ENCODE results near the gene CECR2. TPM values are rescaled to one million over a fixed set of nuclear protein-coding genes. Genes with fewer than 3 reads are reported as not detected.

CECR2 gene
- total RNA-seq, 2 experiments from 2014 or later: not detected

- Mint-ChIP-seq H3K27ac (no peak overlapping the region), H3K9me3 (no peaks in the 10 kb centered on the region), H3K36me3 (ENCODE audit: low read depth) (no peaks in the 10 kb centered on the region), H3K27me3 (peaks cover 9% of the 10 kb centered on the region), H3K4me1 (ENCODE audit: low read depth) (no peaks in the 10 kb centered on the region), H3K4me3 (no peak overlapping the region)
- H3K36me3 ChIP-seq (ENCODE audit: insufficient read depth, low read length): no peaks in the 10 kb centered on the region
- DNase-seq (no peak), ATAC-seq (ENCODE audit: poor library complexity) (no peak)
- no peak overlapping the region for H3K27ac ChIP-seq (ENCODE audit: low read depth in 1 of 2, low read length in 2 of 2)
- H3K4me1 ChIP-seq (ENCODE audit: insufficient read depth, low read length): no peaks in the 10 kb centered on the region
- no peak for TF ChIP-seq CTCF (IDR thresholded peaks at IDR 0.05)
- intact Hi-C loops (cut with DNase I, micrococcal nuclease): no loop called here
- H3K27me3 ChIP-seq (ENCODE audit: control insufficient read depth in 1 of 2, insufficient read depth in 2 of 2, low read length in 2 of 2): no peaks in the 10 kb centered on the region
- ChIA-PET POLR2A (no interaction called here), CTCF (no interaction called here)
- H3K4me3 ChIP-seq (ENCODE audit: low read length): no peak overlapping the region
- no peaks in the 10 kb centered on the region for H3K9me3 ChIP-seq (ENCODE audit: control insufficient read depth in 1 of 2, insufficient read depth in 1 of 2, low read length in 2 of 2)
These were observed 61.2 kb downstream of the CECR2 start for GRCh38 chr22:17430412-17430811.

- POLR2A ChIA-PET: no interaction called here
- CTCF ChIA-PET: no interaction called here
These were observed 61.9 kb downstream of the CECR2 start for GRCh38 chr22:17431179-17431578.

DNA sequence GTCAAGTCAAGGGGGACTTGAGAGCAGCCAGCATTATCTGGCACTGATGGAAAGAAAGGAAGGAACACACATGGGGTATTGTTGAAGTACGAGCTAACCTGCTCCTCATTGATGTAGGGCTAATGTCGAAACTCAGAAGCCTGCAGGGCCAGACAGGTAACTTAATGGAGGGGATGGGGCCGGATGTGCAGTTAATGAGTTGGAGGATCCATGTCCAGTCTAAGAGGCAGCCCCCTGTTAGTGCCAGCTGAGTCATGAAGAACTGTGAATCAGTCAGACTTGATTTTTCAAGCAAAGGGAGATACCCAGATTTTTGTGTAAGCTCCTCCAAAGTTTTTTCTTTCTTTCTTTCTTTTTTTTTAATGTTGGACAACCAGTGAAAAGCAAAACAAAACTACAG lies 65.6 kb downstream of the CECR2 start:
- H3K9me3 ChIP-seq (ENCODE audit: control insufficient read depth in 1 of 2, insufficient read depth in 1 of 2, low read length in 2 of 2): no peaks in the 10 kb centered on the region
- DNase-seq: no peak
- no peak for TF ChIP-seq CTCF (IDR thresholded peaks at IDR 0.05)
- ATAC-seq (ENCODE audit: poor library complexity): no peak
- Mint-ChIP-seq H3K4me1 (ENCODE audit: low read depth) (no peaks in the 10 kb centered on the region), H3K36me3 (ENCODE audit: low read depth) (no peaks in the 10 kb centered on the region), H3K27me3 (peaks cover 7% of the 10 kb centered on the region), H3K9me3 (no peaks in the 10 kb centered on the region), H3K27ac (no peak overlapping the region), H3K4me3 (no peak overlapping the region)
- ChIA-PET POLR2A (no interaction called here), CTCF (interaction anchor here (0.6 to 0.8 kb wide), 4 partner anchors 81 to 424 kb away, joined by 3 to 4 read pairs (median 3); no protein-coding TSS in a partner anchor)
- no peaks in the 10 kb centered on the region for H3K4me1 ChIP-seq (ENCODE audit: insufficient read depth, low read length)
- peaks cover 0 to 2% of the 10 kb centered on the region in 2 experiments for H3K27me3 ChIP-seq (ENCODE audit: control insufficient read depth in 1 of 2, insufficient read depth in 2 of 2, low read length in 2 of 2)
- no peak overlapping the region for H3K27ac ChIP-seq (ENCODE audit: low read depth in 1 of 2, low read length in 2 of 2)
- no peak overlapping the region for H3K4me3 ChIP-seq (ENCODE audit: low read length)
- no peaks in the 10 kb centered on the region for H3K36me3 ChIP-seq (ENCODE audit: insufficient read depth, low read length)
- intact Hi-C loops (cut with DNase I, micrococcal nuclease): no loop called here

More at GRCh38 chr22:17431179-17431578, 61.9 kb downstream of the CECR2 start:
- no peak overlapping the region for H3K4me3 Mint-ChIP-seq
- ATAC-seq (ENCODE audit: poor library complexity) (no peak), DNase-seq (no peak)
- no peaks in the 10 kb centered on the region for H3K36me3 Mint-ChIP-seq (ENCODE audit: low read depth)
- Histone ChIP-seq H3K36me3 (ENCODE audit: insufficient read depth, low read length) (no peaks in the 10 kb centered on the region), H3K27ac (ENCODE audit: low read depth in 1 of 2, low read length in 2 of 2) (no peak overlapping the region), H3K27me3 (ENCODE audit: control insufficient read depth in 1 of 2, insufficient read depth in 2 of 2, low read length in 2 of 2) (no peaks in the 10 kb centered on the region), H3K9me3 (ENCODE audit: control insufficient read depth in 1 of 2, insufficient read depth in 1 of 2, low read length in 2 of 2) (no peaks in the 10 kb centered on the region), H3K4me1 (ENCODE audit: insufficient read depth, low read length) (no peaks in the 10 kb centered on the region), H3K4me3 (ENCODE audit: low read length) (no peak overlapping the region)
- no peak overlapping the region for H3K27ac Mint-ChIP-seq
- no peaks in the 10 kb centered on the region for H3K4me1 Mint-ChIP-seq (ENCODE audit: low read depth)
- H3K27me3 Mint-ChIP-seq: peaks cover 9% of the 10 kb centered on the region
- intact Hi-C loops (cut with DNase I, micrococcal nuclease): no loop called here
- H3K9me3 Mint-ChIP-seq: no peaks in the 10 kb centered on the region
- no peak for TF ChIP-seq CTCF (IDR thresholded peaks at IDR 0.05)

Measured in CD4-positive, alpha-beta T cell (primary cell).